ENCODE measurements around the gene DDX54.

Gene DDX54

DNA sequence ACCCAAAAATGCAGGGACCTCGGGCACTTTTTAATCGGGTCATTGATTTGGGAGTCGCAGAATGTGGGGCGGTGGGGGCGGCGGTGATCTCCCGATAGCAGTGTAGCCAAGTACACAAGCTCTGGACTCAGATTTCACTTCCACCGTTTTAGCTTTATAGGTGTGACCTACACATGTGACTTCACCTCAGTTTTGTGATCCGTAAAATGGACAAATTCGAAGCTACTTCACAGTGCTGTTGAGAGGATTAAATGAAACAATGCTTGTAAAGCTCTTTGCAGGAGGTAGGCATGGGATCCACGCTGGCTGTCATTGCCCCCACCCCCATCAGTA, 721 bp upstream of the DDX54 start:
- DNase-seq: no peak

DNA sequence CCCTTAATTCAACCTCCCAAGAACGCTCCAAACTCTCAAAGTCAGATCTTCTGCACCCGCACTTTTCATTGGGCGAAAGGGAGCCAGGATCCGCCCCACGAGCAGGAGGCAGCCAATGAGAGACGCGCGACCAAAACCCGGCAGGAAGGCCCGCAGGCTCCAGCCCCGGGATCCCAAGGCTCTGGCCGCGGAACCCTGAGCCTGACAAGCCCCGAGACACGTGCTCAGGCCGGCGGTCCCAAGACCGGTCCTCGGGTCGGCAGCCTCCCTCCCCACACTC, 438 bp downstream of the DDX54 start:
- peak; percentile 62 for DNase-seq

- no peak for DNase-seq
Measured at GRCh38 chr12:113184098-113184899, 979 bp downstream of the DDX54 start.

DNA sequence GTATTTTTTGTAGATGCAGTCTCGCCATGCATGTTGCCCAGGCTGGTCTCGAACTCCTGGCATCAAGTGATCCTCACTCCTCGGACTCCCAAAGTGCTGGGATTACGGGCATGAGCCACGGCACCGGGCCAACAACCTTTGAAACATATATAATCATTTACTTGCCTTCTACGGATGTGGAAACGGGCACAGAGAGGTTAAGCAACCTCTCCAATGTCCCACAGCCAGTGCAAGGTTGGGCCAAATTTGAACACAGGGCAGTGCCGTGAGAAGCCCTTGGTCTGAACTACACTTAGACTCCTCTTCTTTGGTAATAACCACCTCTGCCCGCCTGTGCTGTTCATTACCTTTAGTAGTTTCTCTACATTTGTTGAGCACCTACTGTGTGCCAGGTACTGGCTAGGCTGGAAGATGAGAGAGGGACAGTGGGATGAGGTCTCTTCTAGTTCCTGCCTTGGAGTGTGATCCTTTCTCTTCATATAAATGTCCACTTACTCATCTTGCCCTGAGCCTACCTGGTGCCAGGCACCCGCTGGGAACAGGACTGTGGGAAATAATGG, 2.2 kb downstream of the DDX54 start:
- no peak for DNase-seq

DNA sequence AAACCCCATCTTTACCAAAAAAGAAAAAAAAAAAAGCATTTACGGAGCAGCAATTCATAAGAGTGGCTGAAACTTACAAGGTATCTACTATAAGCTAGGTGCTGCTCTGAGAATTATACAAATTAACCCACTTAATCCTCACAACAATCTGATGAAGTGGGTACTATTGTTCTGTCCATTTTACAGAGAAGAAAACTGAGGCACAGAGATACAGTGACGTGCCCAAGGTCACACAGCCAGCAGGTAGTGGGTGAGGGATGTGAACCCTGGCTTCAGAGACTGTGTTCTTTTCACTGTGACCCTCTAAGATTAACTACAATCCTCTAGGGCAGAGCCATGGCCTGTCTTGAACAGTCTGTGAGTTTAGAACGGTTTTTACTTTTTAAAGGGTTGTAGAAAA, 3.3 kb downstream of the DDX54 start:
- DNase-seq: no peak

- DNase-seq: no peak
Measured at GRCh38 chr12:113180333-113180732, 4.9 kb downstream of the DDX54 start.

GRCh38 chr12:113179023-113179422, 6.3 kb downstream of the DDX54 start:
- no peak for DNase-seq

- peak; percentile 27 for DNase-seq
Measured at GRCh38 chr12:113174461-113175384, 10.6 kb downstream of the DDX54 start.

DNA sequence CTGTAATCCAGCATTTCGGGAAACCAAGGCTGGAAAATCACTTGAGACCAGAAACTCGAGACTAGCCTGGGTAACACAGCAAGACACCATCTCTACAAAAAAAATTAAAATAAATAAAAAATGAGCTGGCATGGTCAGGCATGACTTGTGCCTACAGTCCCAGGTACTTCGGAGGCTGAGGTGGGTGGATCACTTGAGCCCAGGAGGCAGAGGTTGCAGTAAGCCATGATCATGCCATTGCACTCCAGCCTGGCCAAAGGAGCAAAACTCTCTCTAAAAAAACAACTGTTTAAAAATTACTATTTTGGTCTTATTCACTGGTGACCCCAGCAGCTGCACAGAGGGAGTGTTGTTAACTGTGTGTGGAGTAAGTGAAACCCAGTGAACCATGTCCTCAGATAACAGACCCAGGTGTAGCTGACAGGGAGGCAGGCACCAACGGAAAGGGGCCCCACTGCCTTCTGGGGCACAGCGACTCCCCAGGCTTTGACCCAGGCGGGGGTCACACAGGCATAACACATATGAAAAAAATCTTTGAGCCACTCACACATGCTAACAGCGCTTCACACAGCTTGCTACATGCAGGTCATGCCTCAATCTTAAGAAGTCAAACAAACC, 12.1 kb downstream of the DDX54 start:
- no peak for DNase-seq

GRCh38 chr12:113172185-113172584, 13.1 kb downstream of the DDX54 start:
- DNase-seq: no peak

DNA sequence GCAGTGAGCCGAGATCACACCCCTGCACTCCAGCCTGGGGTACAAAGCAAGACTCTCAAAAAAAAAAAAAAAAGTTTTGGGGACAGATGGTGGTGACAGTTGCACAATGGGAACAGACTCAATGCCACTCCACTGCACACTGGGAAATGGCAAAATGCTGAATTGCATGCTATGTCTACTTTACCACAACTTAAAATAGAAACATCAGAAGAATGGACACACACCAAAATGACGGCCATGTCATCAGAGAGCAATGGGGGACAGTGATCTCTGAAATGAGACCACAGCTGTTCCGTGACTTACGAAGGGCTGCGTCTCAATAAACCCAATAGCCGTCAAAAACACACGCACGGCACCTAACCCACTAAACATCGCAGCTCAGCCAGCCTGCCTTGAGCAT, 13.7 kb downstream of the DDX54 start:
- no peak for DNase-seq

DNA sequence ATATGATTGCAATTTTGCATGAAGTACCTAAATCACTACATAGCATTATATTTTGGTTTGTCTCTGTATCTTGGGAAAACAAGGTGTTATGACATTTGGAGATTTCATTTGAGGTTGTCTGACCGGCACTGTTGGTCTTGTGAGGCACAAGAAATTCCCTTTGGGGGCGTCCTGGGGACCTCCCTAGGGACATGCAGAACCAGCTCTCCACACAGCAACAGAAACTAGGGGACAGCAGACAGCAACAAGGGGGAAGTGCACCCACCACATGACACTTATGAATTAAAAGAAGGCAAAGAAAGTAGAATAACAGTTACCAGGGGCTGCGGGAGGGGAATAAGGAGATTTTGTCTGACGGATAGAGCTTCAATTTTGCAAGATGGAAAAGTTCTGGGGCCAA, 14.4 kb downstream of the DDX54 start:
- no peak for DNase-seq

DNA sequence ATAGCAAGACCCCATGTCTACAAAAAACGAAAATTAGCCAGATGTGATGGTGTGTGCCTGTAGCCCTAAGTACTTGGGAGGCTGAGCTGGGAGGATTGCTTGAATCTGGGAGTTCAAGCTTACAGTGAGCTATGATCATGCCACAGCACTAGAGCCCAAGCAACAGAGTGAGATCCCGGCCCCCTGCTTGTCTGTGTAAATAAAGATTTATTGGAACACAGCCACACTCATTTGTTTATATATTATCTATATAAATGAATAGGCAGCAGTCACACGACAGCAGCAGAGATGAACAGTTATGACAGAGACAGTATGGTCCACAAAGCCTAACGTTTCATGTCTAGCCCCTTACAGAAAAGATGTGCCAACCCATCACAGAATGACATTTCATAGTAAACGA, 14.8 kb downstream of the DDX54 start:
- no peak for DNase-seq

- no peak for DNase-seq
Measured at GRCh38 chr12:113169697-113170096, 15.6 kb downstream of the DDX54 start.

DNA sequence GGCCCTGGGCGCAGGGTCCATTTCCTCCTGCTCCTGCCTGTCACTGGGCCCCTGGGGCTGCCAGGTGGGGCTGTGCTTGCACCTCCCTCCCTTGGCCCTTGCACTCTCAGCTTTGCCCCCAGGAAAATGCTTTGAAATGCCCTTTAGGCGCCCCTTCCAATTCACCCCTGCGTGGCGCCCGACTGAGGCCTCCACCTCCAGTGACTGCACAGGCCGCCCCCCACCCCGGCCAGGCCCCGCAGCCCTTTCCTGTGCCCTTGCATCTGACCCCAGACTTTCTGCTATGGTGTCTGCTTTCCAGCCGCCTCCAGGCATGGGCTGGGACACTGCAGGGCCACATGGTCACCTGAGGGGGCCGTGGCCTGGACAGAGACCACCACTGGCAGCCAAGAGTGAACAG, 17.4 kb downstream of the DDX54 start:
- DNase-seq: no peak

- DNase-seq: no peak
Measured at GRCh38 chr12:113165521-113166450, 19.5 kb downstream of the DDX54 start.

DNA sequence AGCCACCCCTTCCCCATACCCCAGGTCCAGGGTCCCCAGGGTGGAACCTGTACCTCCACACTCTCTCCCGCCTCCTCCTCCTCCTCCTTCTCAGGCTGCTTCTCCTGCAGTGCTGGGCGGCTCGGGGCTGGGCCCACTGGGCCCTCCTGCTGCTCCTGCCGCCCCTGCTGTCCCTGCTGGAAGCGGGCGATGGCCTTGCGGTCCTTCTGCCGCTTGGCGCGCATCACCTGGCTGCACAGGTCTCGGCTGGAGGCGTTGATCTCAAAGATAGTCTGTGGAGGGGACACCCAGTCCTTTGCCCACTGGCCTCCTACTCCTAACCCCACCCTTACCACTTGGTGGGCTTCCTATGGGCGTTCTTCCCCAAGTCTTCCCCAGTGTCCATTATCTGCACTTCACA, 21.3 kb downstream of the DDX54 start:
- DNase-seq: no peak

DNA sequence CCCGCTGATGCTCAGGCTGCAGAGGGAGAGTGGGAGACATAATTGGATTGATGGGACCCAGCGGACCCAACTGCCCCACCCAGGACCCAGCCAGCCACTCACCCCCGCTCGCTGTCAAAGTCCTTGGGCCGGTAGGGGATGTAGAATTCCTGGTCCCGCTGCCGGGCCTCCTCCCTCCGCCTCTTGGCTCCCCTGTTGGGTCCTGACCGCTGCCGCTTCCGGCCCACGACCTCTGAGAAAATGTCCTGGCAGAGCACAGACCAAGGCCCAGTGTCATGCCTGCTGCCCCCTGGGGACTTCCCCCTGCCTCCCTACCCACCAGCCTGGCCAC, 22.3 kb downstream of the DDX54 start:
- no peak for DNase-seq

GRCh38 chr12:113162102-113163029, 22.9 kb downstream of the DDX54 start:
- DNase-seq: peak; percentile 15

DNA sequence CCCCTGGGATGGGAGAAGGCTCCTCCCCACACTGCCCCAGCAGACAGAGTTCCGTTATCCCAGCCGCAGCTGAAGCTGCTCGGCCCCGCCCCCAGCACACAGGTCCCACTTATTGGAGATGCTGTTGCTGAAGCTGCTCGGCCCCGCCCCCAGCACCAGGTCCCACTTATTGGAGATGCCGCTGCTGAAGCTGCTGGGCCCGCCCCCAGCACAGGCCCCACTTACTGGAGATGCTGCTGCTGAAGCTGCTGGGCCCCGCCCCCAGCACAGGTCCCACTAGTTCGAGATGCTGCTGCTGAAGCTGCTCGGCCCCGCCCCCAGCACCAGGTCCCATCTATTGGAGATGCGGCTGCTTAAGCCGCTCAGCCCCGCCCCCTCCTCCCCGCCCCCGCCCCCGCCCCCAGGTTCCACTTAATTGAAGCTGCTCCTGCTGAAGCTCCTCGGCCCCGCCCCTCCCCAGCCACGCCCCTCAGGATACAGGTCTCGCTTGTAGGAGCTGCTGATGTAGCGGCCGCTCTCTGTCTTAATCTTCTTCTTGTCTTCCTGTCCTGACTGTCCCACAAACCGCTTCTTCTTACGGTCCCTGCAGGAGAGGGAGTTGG, 23.8 kb downstream of the DDX54 start:
- no peak for DNase-seq

DNA sequence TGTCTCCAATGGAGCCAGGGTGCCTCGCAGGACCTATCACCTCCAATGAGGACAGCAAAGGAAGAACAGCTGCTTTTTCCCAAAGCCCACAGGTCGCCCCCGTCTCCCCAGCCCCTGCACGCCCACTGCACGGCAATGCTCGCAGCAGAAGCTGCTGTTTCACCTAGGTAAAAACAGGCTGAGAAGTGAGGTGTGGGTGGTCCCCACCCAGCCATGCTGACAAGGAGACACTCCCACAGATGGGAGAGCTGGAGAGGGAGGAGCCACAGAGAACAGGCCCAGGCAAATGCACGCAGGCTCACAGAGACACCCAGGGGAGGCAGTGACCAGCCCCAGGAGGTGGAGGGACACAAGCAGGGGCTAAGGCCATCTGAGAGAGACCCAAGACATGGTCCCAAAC, 25.3 kb downstream of the DDX54 start:
- DNase-seq: no peak
